LNCaP clone FGC (cell line): Measurements from ENCODE around the gene IER3IP1.
A peak's percentile ranks its signal among the peaks of the same experiment; 100 is the strongest.

Source experiments
- DNase-seq: peaks from one replicate; pipeline ENCODE4 v3.0.0-alpha.2; 2011; ENCODE audit warnings: low read depth
- H3K4me3 ChIP-seq: 2 replicates; pipeline ENCODE4 v1.5.1; 2011; ENCODE audit warnings: mild to moderate bottlenecking, low read depth, low read length, control low read depth
- TF ChIP-seq, protein P1 (sequence below): IDR thresholded peaks from 2 replicates; pipeline ENCODE4 v1.5.1; 2012; ENCODE audit warnings: mild to moderate bottlenecking; ENCODE audit not compliant: control insufficient read depth, insufficient read depth; ENCODE audit errors: extremely low read depth

IER3IP1 gene

DNA sequence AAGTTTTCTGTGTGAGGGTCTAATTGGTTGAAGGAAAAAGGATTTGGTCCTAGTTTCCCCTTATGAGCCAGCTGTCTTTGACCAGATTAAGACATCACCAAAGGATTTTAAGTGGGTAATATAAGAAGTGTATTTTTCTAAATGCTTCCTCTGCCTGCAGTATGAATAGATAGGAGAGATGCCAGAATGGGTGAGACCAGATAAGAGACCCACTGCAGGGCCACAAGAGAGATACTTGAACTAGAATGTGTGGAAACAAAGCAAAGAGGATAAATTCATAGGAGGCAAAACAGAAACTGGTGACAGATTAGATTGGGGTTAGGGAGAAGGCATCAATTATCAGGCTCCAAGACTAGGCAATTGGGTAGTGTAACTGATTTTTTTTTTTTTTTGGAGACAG is 24.7 kb downstream of the IER3IP1 start:
- peak overlapping the region; percentile 74 for H3K4me3 ChIP-seq
- TF ChIP-seq, protein P1, sequence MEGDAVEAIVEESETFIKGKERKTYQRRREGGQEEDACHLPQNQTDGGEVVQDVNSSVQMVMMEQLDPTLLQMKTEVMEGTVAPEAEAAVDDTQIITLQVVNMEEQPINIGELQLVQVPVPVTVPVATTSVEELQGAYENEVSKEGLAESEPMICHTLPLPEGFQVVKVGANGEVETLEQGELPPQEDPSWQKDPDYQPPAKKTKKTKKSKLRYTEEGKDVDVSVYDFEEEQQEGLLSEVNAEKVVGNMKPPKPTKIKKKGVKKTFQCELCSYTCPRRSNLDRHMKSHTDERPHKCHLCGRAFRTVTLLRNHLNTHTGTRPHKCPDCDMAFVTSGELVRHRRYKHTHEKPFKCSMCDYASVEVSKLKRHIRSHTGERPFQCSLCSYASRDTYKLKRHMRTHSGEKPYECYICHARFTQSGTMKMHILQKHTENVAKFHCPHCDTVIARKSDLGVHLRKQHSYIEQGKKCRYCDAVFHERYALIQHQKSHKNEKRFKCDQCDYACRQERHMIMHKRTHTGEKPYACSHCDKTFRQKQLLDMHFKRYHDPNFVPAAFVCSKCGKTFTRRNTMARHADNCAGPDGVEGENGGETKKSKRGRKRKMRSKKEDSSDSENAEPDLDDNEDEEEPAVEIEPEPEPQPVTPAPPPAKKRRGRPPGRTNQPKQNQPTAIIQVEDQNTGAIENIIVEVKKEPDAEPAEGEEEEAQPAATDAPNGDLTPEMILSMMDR: no peak

DNA sequence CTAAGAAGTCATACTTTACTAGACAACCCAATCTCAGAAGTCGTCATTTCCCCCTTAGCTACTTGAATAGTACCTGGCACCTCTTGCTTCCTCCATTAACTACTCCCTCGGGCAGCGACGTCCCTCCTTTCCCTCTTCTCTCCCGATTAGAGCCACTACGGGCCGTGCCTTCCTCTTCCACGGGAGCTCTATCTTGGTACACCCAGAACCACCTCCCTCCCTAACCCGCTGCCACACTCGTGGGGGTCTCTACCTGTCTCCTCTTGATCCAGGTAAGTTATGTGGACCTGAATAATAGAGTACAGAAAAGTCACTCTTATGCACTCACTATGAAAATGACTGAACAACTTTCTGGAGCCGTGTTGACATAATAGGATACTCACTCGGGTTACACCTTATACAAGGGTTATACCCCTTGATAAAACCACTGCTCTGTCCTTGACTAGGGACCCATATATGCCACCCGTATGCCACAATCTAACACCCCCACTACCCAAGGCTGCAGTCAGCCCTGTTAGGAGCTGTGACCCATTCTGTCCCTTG is 25.3 kb downstream of the IER3IP1 start:
- peak overlapping the region; percentile 74 for H3K4me3 ChIP-seq
- no peak for DNase-seq
- TF ChIP-seq, protein P1: no peak

More for the DNA sequence above, 24.7 kb downstream of the IER3IP1 start:
- DNase-seq: no peak

DNA sequence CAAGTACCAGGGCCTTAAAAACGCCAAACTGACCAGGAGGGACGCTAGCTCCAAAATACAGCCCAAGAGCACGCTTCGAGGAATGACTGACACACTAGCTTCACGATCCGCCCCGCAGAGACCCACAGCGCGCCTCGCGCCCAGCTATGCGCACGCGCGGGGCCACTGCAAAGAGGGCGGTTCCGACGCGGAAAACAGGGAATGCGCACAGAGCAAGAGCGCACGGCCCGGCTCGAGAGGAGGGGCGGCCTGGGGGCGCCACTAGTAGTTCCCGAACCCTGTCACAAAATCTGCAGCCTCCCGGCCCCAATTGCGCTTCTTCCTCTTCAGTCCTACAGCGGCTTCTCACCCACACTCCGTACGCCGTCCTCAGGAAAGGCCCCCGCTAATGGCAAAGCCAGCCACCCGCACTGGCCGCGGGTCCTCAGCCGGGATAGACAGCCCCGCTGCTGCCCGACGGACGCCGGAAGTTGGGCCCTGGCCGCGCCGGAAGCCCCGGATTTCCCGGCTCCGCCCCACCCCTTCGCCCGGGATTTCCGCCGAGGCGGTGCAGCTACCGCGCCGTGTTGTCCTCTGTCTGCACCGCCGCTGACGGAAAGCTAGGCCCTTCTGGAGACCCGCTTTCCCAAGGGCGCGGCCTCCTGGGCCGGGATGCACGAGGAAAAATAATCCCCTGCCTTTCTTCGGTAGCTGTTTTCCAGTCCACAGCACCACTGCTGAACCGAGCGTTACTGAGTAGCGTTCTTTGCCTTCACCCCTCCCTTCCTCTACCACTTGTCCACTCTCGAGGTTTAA is 25.9 kb downstream of the IER3IP1 start, which contains the start of gene HDHD2:
Gene HDHD2, minus strand, starts transcription at position 472 of the 795 bp plus-strand sequence. CDS start 14,061 bp downstream, outside the sequence.
- TF ChIP-seq, protein P1: no peak

DNA sequence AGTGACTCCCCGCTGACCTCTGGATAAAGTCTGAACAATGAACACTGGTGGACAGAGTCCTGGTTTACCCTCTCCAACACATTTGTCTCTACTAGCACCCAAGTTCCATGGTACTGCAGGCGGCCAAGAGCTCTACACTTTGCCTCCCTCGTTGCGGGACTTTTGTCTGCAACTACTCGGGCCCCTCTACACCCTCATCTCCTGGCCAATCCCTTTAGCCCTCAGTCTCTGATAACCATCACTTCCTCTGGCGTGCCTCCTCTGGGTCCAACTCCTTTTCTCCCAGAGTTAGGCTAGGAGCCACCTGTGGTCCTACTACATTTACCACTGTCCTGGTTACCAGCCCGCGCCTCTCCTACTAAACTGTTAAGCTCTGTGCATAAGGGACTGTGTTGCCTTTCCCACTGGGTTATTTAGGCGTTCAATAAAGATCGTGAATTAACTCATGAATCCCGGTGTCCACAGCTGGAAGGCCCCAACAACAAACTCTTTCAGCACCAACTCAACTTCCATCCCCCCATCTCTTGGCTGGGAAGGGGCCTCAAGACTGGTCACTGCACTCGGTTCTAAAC is 26.6 kb downstream of the IER3IP1 start:
- H3K4me3 ChIP-seq: peak overlapping the region; percentile 74
- TF ChIP-seq, protein P1: no peak
- no peak for DNase-seq

More for the DNA sequence above, 25.9 kb downstream of the IER3IP1 start, which contains the start of gene HDHD2:
- peak within 1 kb of the TSS; percentile 74 for H3K4me3 ChIP-seq
- DNase-seq: no peak

- TF ChIP-seq, protein P1: no peak
- H3K4me3 ChIP-seq: no peak overlapping the region
- DNase-seq: no peak
These were observed 30.0 kb downstream of the IER3IP1 start for GRCh38 chr18:47146206-47146605.

GRCh38 chr18:47143899-47144485 is 32.2 kb downstream of the IER3IP1 start:
- TF ChIP-seq, protein P1: no peak
- H3K4me3 ChIP-seq: no peak overlapping the region
- no peak for DNase-seq
